ENCODE results near the gene IFNL2.

GRCh38 chr19:39251081-39251480, 17.1 kb upstream of the IFNL2 start:
- no peak for TF ChIP-seq CTCF (IDR thresholded peaks at IDR 0.05)
- TF ChIP-seq EP300 (IDR thresholded peaks at IDR 0.05): no peak
